H1 (cell line): ENCODE measurements around the gene RPA3.

ENCODE experiments used
- ASH2L ChIP-seq: fragments of 200-600, 300-600 bp; sonication (generic); IDR thresholded peaks from one replicate; pipeline ENCODE4 v1.7.1; 2017; ENCODE audit warnings: low read length
- CREB1 ChIP-seq: IDR thresholded peaks from 2 replicates; pipeline ENCODE4 v1.6.1; 2012; ENCODE audit warnings: inconsistent platforms
- CTCF ChIP-seq, 3 experiments: IDR thresholded peaks; 1 replicate in 2 of 3; 2 replicates in 1 of 3; pipeline versions ENCODE4 v1.5.1 to v1.6.1; 2011; ENCODE audit warnings: low read length in 3 of 3, mild to moderate bottlenecking in 3 of 3, inconsistent platforms in 2 of 3, low read depth in 1 of 3, moderate library complexity in 1 of 3; ENCODE audit not compliant: insufficient read depth in 1 of 3; ENCODE audit errors: control extremely low read depth in 1 of 3
- EP300 ChIP-seq, 2 experiments: IDR thresholded peaks; 1 replicate in 1 of 2; 2 replicates in 1 of 2; pipeline ENCODE4 v1.6.1; 2011 to 2012; ENCODE audit warnings: low read depth in 2 of 2, low read length in 2 of 2, mild to moderate bottlenecking in 2 of 2, borderline replicate concordance in 1 of 2, inconsistent platforms in 1 of 2, moderate library complexity in 1 of 2
- KDM1A ChIP-seq: fragments of 200-600, 300-600 bp; sonication (generic); IDR thresholded peaks from 2 replicates; pipeline ENCODE4 v1.7.1; 2016; ENCODE audit warnings: mild to moderate bottlenecking, low read length, borderline replicate concordance
- KDM5A ChIP-seq: fragments of 200-600 bp; IDR thresholded peaks from 2 replicates; pipeline ENCODE4 v1.7.1; 2012; ENCODE audit warnings: mild to moderate bottlenecking, low read length, inconsistent platforms, mixed read lengths
- MAFK ChIP-seq: IDR thresholded peaks from 2 replicates; pipeline ENCODE4 v1.6.1; 2012; ENCODE audit warnings: low read depth, mild to moderate bottlenecking, improper control_type of control experiment, low read length
- POLR2A ChIP-seq, 2 experiments: IDR thresholded peaks; 1 replicate in 1 of 2; 2 replicates in 1 of 2; pipeline ENCODE4 v1.6.1; 2011; ENCODE audit warnings: low read depth in 2 of 2, low read length in 2 of 2, mild to moderate bottlenecking in 2 of 2; ENCODE audit errors: control extremely low read depth in 1 of 2
- SIRT6 ChIP-seq: IDR thresholded peaks from one replicate; pipeline ENCODE4 v1.7.1; 2012; ENCODE audit warnings: low read length, inconsistent platforms
- SP1 ChIP-seq: IDR thresholded peaks from 2 replicates; pipeline ENCODE4 v1.6.1; 2011; ENCODE audit warnings: low read depth, low read length
- TBP ChIP-seq: IDR thresholded peaks from 2 replicates; pipeline ENCODE4 v1.6.1; 2011; ENCODE audit warnings: low read depth, low read length, improper control_type of control experiment
- TEAD4 ChIP-seq: IDR thresholded peaks from 2 replicates; pipeline ENCODE4 v1.6.1; 2012; ENCODE audit warnings: low read depth, low read length, inconsistent platforms, mixed read lengths
- ZNF274 ChIP-seq: IDR thresholded peaks from 2 replicates; pipeline ENCODE4 v1.7.0; 2012; ENCODE audit warnings: low read length, borderline replicate concordance; ENCODE audit errors: extremely low read depth

GRCh38 chr7:7652798-7653540 is 65.4 kb downstream of the RPA3 start:
- TF ChIP-seq TEAD4: no peak
- TF ChIP-seq ASH2L: no peak
- TF ChIP-seq CTCF (IDR thresholded peaks at IDR 0.05; ENCODE audit: control extremely low read depth in 1 of 3, insufficient read depth in 1 of 3, low read depth in 1 of 3, low read length in 3 of 3): no peak
- no peak for TF ChIP-seq MAFK
- no peak for TF ChIP-seq POLR2A (IDR thresholded peaks at IDR 0.05; ENCODE audit: control extremely low read depth in 1 of 2, low read depth in 2 of 2, low read length in 2 of 2)
- TF ChIP-seq KDM5A: no peak
- no peak for TF ChIP-seq TBP
- no peak for TF ChIP-seq SIRT6
- no peak for TF ChIP-seq KDM1A
- TF ChIP-seq SP1: no peak
- no peak for TF ChIP-seq EP300 (IDR thresholded peaks at IDR 0.05; ENCODE audit: borderline replicate concordance in 1 of 2, low read depth in 2 of 2, low read length in 2 of 2)
- no peak for TF ChIP-seq ZNF274
- TF ChIP-seq CREB1: no peak
